MM.1S (cell line): ENCODE data around the gene GPNMB.

ENCODE experiments used
- EZH2 ChIP-seq: fragments of 300-600 bp; sonication (generic); optimal IDR thresholded peaks from 2 replicates; pipeline ENCODE3; 2017; ENCODE audit warnings: low read depth, mild to moderate bottlenecking, antibody characterized with exemption, low read length, mixed read lengths
- EZH2phosphoT487 ChIP-seq: fragments of 300-600 bp; sonication (generic); IDR thresholded peaks from 2 replicates; pipeline ENCODE4 v1.6.1; 2018; ENCODE audit warnings: antibody characterized with exemption, low read length
- TF ChIP-seq, protein P1 (sequence below): fragments of 300-600 bp; sonication (generic); IDR thresholded peaks from 2 replicates; pipeline ENCODE4 v1.5.1; 2016; ENCODE audit warnings: antibody characterized with exemption, low read length, mixed read lengths

DNA sequence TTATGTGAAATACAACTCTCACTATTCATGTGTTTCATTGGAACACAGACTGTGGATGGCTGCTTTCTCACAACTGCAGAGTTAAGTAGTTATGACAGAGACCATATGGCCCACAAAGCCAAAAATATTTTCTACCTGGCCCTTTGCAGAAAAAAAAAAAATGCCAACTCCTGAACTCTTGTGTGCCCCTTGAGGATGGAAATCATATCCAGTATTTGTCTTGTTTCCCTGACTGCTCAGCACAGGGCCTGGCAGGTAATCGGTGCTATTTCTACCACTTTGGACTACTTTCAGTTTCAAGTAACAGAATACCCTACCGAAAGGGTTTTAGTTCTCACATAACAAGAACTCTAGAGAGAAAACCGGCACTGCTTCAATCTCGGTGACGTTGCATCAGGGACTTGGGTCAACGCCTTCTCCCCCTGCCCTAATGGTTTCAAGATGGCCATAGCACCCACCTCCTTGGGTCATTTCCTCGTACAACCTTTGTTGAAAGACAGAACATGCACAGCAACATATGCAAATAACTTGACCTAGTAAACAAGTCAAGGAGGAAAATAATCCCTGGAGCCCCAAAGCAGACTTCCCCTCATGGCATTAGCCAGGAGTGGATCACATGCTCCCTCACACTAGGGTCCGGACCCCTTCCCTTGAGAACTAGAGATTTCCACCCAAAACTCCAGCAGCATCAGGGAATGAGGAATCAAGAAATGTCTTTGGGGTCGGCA, 11.8 kb upstream of the GPNMB start:
- TF ChIP-seq, protein P1, sequence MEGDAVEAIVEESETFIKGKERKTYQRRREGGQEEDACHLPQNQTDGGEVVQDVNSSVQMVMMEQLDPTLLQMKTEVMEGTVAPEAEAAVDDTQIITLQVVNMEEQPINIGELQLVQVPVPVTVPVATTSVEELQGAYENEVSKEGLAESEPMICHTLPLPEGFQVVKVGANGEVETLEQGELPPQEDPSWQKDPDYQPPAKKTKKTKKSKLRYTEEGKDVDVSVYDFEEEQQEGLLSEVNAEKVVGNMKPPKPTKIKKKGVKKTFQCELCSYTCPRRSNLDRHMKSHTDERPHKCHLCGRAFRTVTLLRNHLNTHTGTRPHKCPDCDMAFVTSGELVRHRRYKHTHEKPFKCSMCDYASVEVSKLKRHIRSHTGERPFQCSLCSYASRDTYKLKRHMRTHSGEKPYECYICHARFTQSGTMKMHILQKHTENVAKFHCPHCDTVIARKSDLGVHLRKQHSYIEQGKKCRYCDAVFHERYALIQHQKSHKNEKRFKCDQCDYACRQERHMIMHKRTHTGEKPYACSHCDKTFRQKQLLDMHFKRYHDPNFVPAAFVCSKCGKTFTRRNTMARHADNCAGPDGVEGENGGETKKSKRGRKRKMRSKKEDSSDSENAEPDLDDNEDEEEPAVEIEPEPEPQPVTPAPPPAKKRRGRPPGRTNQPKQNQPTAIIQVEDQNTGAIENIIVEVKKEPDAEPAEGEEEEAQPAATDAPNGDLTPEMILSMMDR, result peak; percentile 50
- TF ChIP-seq EZH2phosphoT487 (no peak), EZH2 (no peak)
